NCI-H2227 (cell line): ENCODE data around the gene ZFP69B.

Source experiments
- DNase-seq: peaks from one replicate; lab custom pipeline; 2025; ENCODE audit not compliant: unreplicated experiment; lab: John Stamatoyannopoulos, UW

ZFP69B gene

GRCh38 chr1:40449684-40450494 lies at the start of gene ZFP69B:
TSS of gene ZFP69B (plus strand) at chr1:40450476. CDS start at chr1:40450962, 486 bp downstream.
- peak; percentile 98 for DNase-seq

- DNase-seq, result no peak
Measured at GRCh38 chr1:40401473-40402201, 48.6 kb upstream of the ZFP69B start.

- peak; percentile 51 for DNase-seq
Measured at GRCh38 chr1:40404670-40405462, 45.4 kb upstream of the ZFP69B start.

DNA sequence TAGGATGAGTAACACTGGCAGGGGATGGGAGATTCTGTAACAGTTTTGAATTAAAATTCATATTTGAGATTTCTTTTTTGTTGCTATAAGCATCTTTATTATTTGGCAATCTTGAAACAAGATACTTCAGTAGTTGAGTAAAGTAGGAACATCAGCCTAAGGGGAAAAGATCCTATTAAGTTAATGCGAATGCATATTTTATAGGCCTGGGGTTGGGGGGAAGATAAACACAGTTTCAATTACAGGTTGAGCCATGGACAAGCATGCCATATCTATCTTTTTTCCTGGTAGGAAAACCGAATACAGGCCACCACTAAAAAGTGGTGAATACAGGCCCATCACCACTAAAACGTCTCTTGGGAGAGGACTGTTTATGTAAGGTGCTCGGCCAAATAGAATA lies 44.5 kb upstream of the ZFP69B start:
- no peak for DNase-seq

DNA sequence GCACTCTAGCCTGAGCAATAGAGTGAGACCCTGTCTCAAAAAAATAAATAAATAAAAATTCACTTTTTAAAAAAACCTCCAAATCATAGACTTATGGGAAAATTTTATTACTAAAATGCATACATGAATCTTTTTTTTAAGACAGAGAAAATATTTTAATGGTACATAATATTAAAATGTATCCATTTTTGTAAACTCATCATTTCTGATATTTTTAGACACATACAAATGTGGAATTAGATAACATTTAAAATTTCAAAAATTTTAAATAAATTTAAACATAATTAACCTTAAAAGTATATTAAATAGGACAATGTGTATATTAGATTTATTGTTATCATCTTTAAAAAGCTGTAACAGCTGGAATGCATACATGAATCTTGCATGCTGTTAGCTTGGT lies 42.8 kb upstream of the ZFP69B start:
- no peak for DNase-seq

DNA sequence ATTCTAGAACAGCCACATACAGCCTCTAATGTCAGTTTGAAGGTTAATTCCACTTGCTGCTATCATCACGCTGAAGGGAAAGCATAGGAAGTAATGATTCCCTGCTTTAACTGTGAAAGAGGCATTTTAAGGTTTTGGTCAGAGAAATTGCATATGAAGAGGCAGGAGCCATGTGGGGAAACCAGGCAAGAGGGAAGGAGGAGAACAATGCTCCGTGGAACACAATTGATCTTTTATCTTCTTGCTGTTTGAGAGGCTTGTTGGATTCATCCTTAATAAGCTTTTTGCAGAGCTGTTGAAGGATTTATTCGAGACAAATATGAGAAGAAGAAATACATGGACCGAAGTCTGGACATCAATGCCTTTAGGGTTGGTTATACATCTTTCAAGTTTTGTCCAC lies 40.8 kb upstream of the ZFP69B start:
- no peak for DNase-seq

DNA sequence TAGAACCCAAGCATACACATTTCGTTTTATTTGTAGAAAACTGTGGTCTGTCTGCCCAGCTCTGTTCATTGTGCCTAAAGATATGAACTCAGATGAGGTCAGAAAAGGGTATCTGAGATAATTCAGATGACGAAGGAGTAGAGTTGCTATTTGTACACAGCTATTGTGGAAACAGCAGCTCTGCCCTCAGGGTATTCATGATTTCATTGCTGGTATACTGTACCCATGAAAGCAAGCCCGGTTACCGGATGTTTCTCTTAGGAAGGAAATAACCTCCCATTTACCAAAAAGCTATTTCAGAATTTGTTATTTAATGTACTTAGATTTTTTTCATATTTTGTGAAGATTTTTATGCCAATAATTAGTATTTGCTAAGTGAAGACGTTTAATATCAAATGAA lies 39.0 kb upstream of the ZFP69B start:
- DNase-seq, result no peak

DNA sequence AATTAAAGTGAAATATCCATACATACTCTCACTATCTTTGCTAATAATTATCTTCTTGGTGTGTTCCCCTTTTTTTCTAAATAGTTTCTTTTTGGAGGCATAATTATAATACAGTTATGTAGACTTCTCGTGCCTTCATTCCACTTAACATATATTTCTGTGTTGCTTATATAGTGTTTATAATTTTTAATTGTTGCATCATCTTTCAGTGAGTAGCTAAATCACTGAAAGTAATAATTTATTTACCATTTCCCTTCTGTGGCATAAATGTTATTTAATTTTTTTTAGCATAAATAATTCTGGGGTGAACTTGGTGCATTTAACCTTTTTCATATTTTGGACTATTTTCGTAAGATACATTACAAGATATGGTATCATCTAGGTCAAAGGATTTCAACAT lies 38.4 kb upstream of the ZFP69B start:
- DNase-seq, result no peak

GRCh38 chr1:40413527-40414252 lies 36.6 kb upstream of the ZFP69B start:
- DNase-seq, result no peak

DNA sequence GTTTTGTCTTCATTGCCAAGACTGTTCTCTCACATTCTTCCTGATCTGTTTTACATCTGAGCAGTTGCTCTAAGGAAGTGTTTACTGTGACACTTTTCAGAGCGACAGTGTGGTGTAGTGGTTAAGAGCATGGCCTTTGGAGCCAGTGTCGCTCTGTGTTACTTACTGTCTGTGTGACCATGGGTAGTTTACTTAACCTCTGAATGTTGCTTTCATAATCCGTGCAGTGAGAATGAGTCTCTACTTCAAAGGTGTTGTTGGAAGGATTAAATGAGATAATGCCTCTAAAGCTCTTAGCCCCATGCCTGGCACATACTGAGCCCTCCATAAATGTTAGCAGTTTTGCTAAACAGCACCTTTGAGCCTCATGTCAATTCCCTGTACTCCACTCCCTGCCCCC lies 35.9 kb upstream of the ZFP69B start:
- no peak for DNase-seq

- DNase-seq, result no peak
Measured at GRCh38 chr1:40416709-40417108, 33.6 kb upstream of the ZFP69B start.

DNA sequence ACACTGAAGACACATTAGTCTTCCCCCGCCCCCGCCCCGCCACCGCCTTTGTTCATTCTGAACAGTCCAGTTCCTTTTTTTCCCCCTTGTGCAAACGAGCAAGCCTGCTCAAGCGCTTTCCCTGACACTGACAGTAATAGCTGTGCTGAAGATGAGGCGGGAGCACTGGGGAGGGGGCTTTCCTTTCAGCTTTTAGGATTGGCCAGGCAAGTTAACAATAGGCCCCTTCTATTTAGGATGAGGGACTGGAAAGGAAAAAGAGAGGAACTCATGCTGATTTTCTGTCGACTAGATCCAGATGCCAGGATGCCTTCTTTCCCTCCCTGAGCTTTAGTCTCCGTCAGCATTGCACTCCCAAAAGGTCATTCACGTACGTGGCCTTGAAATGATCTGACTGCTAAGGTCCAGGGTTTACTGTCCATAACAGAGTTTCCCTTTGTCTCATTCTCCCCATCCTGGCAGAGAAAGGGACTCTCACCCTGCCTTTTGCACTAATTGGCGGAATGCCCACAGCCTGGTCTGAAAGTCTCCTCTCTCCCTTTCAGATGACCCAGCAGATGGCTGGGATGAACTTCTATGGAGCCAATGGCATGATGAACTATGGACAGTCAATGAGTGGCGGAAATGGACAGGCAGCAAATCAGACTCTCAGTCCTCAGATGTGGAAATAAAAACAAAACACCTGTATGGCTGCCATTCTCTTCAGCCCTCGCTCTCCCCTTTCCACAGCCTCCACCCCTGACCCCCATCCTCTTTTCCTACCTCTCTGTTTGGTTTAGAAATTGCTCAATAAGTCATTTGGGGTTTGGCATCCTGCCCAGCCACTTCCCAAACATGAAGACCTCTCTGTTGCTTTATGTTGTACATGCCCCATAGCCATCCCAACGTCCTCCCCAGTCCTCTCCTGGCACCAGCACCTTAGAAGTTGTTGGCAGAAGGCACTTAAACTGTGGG lies 28.6 kb upstream of the ZFP69B start:
- peak; percentile 15 for DNase-seq

DNA sequence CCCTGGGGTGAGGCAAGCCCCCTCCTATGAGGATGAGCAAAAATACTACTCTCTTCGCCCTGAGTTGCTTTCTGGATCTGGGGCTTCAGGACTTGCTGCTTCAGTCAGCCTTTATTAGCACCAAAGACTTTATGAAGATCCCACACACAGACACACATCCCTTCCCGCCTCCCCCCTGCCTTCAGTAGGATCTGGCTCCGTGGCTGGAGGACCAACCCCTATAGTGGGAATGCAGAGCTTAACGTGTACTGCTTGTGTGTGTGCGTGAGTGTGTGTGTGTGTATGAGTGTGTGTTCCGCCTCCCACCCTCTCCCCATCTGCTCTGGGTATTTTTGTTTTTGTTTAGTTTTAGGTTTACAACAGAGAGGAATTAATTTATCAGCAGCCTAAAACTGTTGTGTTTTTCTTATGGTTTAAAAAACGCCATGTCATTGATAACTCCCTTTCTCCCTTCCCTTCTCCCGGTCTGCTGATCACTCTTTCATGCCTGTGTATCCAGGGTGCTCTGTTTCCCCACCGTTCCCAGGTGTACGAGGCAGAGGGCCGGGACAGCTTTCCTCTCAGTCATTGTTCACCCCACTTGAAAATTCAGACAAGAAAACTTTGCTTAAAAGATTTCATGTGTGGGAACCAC lies 27.5 kb upstream of the ZFP69B start:
- DNase-seq, result no peak

DNA sequence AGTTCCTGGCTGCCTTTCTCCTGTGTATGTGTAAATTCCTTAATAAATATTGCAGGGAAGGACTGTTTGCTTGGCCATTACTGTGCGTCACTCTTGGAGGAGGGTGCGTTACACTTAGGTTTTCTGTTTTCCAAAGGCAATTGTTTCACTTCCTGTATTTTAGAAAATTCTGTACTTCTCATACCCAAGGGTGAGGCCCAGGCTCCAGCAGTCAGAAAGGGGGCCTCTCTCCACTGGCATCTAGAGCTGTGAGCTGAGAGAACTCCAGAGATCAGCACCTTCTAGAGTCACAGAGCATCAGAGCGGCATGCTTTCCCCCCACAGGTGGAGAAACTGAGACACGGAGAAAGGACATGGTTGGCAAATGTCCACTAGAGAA lies 27.0 kb upstream of the ZFP69B start:
- DNase-seq, result no peak

DNA sequence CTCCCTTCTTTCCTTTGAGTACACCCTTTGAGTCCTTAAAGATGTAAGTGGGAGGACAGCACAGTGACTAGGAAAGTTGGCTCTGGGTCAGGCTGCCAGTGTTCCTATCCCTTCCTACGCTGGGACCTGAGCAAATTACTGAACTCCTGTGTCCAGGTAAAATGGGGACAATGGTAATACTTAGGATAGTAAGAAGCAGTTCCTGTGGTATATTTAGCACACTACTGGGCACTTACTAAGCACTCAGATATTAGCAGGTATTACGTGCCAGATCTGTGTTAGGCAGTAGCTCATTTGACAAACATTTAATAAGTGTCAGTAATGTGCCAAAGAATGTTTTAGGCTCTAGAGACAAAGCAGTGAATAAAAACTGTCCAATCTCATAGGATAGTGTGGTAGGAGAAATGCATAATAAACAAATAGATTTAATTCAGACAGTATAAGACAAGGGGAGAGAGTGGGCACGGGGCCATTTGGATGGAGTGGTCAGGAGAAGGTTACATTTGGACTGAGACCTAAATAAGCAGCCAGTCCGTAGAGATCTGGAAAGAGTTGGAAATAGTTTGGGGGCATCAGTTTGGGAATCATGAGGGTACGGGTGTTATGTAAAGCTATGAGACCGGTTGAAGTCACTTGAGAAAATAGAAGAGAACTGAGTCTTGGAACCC lies 26.2 kb upstream of the ZFP69B start:
- DNase-seq, result no peak

DNA sequence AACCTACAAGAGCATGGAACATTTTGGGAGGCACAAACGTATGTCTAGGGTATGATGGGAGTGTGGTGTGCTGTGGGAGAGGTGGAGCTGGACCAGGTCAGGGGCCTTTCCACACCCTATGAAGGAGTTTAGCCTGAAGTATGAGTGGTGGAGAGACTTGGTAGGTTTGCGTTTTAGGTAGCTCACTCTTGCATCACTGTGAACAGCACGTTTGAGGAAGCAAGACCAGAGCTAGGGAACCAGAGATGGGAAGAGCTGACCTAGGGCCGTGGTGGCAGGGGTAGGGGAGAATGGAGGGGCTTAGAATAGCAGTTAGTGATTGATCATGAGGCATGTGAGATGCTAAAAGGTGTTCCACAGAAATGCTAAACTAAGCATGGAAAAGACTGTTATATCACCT lies 25.1 kb upstream of the ZFP69B start:
- no peak for DNase-seq

DNA sequence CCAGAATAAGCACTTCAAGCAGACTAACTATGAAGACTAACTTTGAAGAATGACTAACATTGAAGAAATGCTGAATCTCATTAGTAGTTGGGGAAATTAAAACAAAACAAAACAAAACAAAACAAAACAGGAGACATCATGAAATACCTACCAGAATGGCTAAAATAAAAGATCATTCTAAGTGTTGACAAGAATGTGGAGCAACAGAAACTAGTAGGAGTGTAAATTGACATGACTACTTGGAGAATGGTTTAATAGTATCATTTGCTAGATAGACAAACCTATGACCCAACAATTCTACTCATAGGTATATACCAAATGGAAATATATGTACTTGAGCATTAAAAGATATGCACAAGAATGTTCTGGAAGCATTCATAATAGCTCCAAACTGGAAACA lies 18.9 kb upstream of the ZFP69B start:
- DNase-seq, result no peak

GRCh38 chr1:40432644-40433390 lies 17.5 kb upstream of the ZFP69B start:
- DNase-seq, result no peak
